Nephron (organoid): Measurements from ENCODE around the gene RAD23B.

Experiments used
- H3K27ac Mint-ChIP-seq, 3 experiments: 2 replicates each; pipeline ENCODE4 v1.8.0; 2020; ENCODE audit warnings: mixed read lengths in 3 of 3, mild to moderate bottlenecking in 2 of 3, moderate library complexity in 1 of 3
- H3K27me3 Mint-ChIP-seq: 2 replicates; pipeline ENCODE4 v1.8.0; 2021; ENCODE audit warnings: low read depth, mild to moderate bottlenecking, moderate library complexity, mixed read lengths
- H3K36me3 Mint-ChIP-seq: 2 replicates; pipeline ENCODE4 v1.8.0; 2020; ENCODE audit warnings: low read depth, mixed read lengths
- H3K4me1 Mint-ChIP-seq: 2 replicates; pipeline ENCODE4 v1.8.0; 2020; ENCODE audit warnings: mixed read lengths
- H3K4me3 Mint-ChIP-seq, 3 experiments: 2 replicates each; pipeline ENCODE4 v1.8.0; 2020; ENCODE audit warnings: mild to moderate bottlenecking in 3 of 3, mixed read lengths in 3 of 3, moderate library complexity in 2 of 3
- H3K9me3 Mint-ChIP-seq: 2 replicates; pipeline ENCODE4 v1.8.0; 2020; ENCODE audit warnings: mixed read lengths
- CTCF ChIP-seq, 3 experiments: fragments of 200-600 bp; sonication (generic); IDR thresholded peaks; one replicate each; pipeline ENCODE4 v1.5.0; 2021; ENCODE audit warnings: antibody characterized with exemption in 3 of 3; ENCODE audit not compliant: unreplicated experiment in 3 of 3

Gene RAD23B

DNA sequence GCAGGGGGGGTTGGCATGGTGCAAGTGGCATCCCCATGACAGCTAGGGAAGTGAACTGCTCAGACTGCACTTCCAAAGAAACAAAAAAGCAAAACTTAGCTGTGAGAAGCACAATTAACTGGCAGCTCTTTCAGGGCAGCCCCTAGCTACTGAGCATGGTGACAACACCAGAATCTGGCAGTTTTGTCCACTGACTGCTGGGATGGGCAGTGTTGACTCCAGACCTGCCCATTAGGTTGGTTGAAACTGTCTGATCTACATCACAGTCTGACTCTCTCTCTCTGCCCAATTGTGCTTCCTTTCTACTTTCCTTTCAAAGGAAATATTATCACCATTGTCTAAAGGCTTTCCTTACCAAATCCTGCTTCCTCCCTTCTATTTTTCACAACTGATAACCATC, 12.5 kb upstream of the RAD23B start:
- peaks cover 26% of the 10 kb centered on the region for H3K4me1 Mint-ChIP-seq
- H3K27ac Mint-ChIP-seq, result no peak overlapping the region
- H3K27me3 Mint-ChIP-seq, result no peaks in the 10 kb centered on the region
- peaks cover 7% of the 10 kb centered on the region for H3K9me3 Mint-ChIP-seq
- TF ChIP-seq CTCF (IDR thresholded peaks at IDR 0.05; ENCODE audit: unreplicated experiment in 3 of 3), result no peak
- H3K4me3 Mint-ChIP-seq, result no peak overlapping the region
- H3K36me3 Mint-ChIP-seq, result no peaks in the 10 kb centered on the region

GRCh38 chr9:107273634-107274033, 9.4 kb upstream of the RAD23B start:
- H3K4me3 Mint-ChIP-seq, result no peak overlapping the region

GRCh38 chr9:107274096-107274495, 9.0 kb upstream of the RAD23B start:
- Mint-ChIP-seq H3K4me3 (no peak overlapping the region), H3K27ac (no peak overlapping the region), H3K4me1 (peaks cover 39% of the 10 kb centered on the region), H3K27me3 (no peaks in the 10 kb centered on the region), H3K36me3 (no peaks in the 10 kb centered on the region), H3K9me3 (no peaks in the 10 kb centered on the region)
- TF ChIP-seq CTCF (IDR thresholded peaks at IDR 0.05; ENCODE audit: unreplicated experiment in 3 of 3), result no peak

More at GRCh38 chr9:107273634-107274033, 9.4 kb upstream of the RAD23B start:
- no peaks in the 10 kb centered on the region for H3K27me3 Mint-ChIP-seq
- no peaks in the 10 kb centered on the region for H3K36me3 Mint-ChIP-seq
- no peak overlapping the region for H3K27ac Mint-ChIP-seq
- no peak for TF ChIP-seq CTCF (IDR thresholded peaks at IDR 0.05; ENCODE audit: unreplicated experiment in 3 of 3)
- H3K4me1 Mint-ChIP-seq, result peaks cover 39% of the 10 kb centered on the region
- H3K9me3 Mint-ChIP-seq, result no peaks in the 10 kb centered on the region

- no peaks in the 10 kb centered on the region for H3K9me3 Mint-ChIP-seq
- no peak for TF ChIP-seq CTCF (IDR thresholded peaks at IDR 0.05; ENCODE audit: unreplicated experiment in 3 of 3)
These were observed 8.1 kb upstream of the RAD23B start for GRCh38 chr9:107274953-107275422.

DNA sequence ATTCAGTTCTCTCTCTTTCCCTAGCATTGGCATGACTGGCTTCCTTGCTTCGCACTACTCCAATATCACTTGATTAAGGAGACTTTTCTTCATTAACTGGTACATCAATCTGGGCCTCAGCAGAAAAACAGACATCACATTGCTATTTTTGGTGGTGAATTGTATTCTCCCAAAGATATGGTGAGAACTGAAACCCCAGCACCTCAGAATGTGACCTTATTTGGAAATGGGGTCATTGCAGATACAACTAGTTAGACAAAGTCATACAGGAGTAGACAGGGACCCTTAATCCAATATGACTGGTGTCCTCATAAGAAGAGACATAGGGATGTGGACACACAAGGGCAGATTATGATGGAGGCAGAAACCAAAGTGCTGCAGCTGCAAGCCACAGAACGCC, 7.5 kb upstream of the RAD23B start:
- H3K36me3 Mint-ChIP-seq, result no peaks in the 10 kb centered on the region

More at GRCh38 chr9:107274953-107275422, 8.1 kb upstream of the RAD23B start:
- Mint-ChIP-seq H3K27ac (peak overlapping the region in 2 of 3 experiments; percentile 10 to 24), H3K27me3 (no peaks in the 10 kb centered on the region), H3K4me1 (peaks cover 39% of the 10 kb centered on the region), H3K4me3 (no peak overlapping the region), H3K36me3 (no peaks in the 10 kb centered on the region)

More for the DNA sequence above, 7.5 kb upstream of the RAD23B start:
- Mint-ChIP-seq H3K4me1 (peaks cover 34% of the 10 kb centered on the region), H3K9me3 (no peaks in the 10 kb centered on the region), H3K27ac (peak overlapping the region in 2 of 3 experiments; percentile 10 to 24), H3K4me3 (no peak overlapping the region), H3K27me3 (no peaks in the 10 kb centered on the region)
- no peak for TF ChIP-seq CTCF (IDR thresholded peaks at IDR 0.05; ENCODE audit: unreplicated experiment in 3 of 3)
